Mesenchymal stem cell (in vitro differentiated cells and primary cell): ENCODE data around the gene AUTS2.

ENCODE experiments used
- DNase-seq: peaks from one replicate; pipeline ENCODE4 v3.0.0-alpha.2; 2013
- H2AFZ ChIP-seq: one replicate; pipeline ENCODE4 v1.6.1; 2013; ENCODE audit warnings: low read depth, mild to moderate bottlenecking, control low read depth, inconsistent platforms, low read length, moderate library complexity
- H2AK5ac ChIP-seq: 2 replicates; pipeline ENCODE4 v1.6.1; 2013; ENCODE audit warnings: low read length, moderate library complexity, mild to moderate bottlenecking, inconsistent platforms; ENCODE audit not compliant: severe bottlenecking
- H2BK120ac ChIP-seq: one replicate; pipeline ENCODE4 v1.6.1; 2013; ENCODE audit warnings: low read depth, mild to moderate bottlenecking, inconsistent platforms, low read length, moderate library complexity
- H2BK12ac ChIP-seq, 2 experiments: one replicate each; pipeline ENCODE4 v1.6.1; 2013; ENCODE audit warnings: inconsistent platforms in 2 of 2, low read length in 2 of 2, mild to moderate bottlenecking in 2 of 2, moderate library complexity in 2 of 2, control low read depth in 1 of 2
- H2BK15ac ChIP-seq: one replicate; pipeline ENCODE4 v1.6.1; 2013; ENCODE audit warnings: mild to moderate bottlenecking, low read depth, inconsistent platforms; ENCODE audit not compliant: poor library complexity, severe bottlenecking
- H2BK5ac ChIP-seq: 2 replicates; pipeline ENCODE4 v1.6.1; 2013; ENCODE audit warnings: low read depth, mild to moderate bottlenecking, low read length, control low read depth, inconsistent platforms; ENCODE audit not compliant: poor library complexity, severe bottlenecking
- H3K14ac ChIP-seq, 2 experiments: one replicate each; pipeline ENCODE4 v1.6.1; 2013; ENCODE audit warnings: inconsistent platforms in 2 of 2, low read length in 2 of 2, control low read depth in 1 of 2, mild to moderate bottlenecking in 1 of 2, moderate library complexity in 1 of 2
- H3K18ac ChIP-seq, 2 experiments: one replicate each; pipeline ENCODE4 v1.6.1; 2013; ENCODE audit warnings: inconsistent platforms in 2 of 2, low read length in 2 of 2, control low read depth in 1 of 2, low read depth in 1 of 2, mild to moderate bottlenecking in 1 of 2
- H3K23ac ChIP-seq, 2 experiments: one replicate each; pipeline ENCODE4 v1.6.1; 2013; ENCODE audit warnings: inconsistent platforms in 2 of 2, low read length in 2 of 2, mild to moderate bottlenecking in 2 of 2, moderate library complexity in 2 of 2, control low read depth in 1 of 2
- H3K27ac ChIP-seq: 2 replicates; pipeline ENCODE4 v1.5.1; 2013; ENCODE audit warnings: mild to moderate bottlenecking, moderate library complexity, low read length, control low read depth, inconsistent platforms; ENCODE audit not compliant: poor library complexity, severe bottlenecking
- H3K27me3 ChIP-seq, 2 experiments: 2 replicates each; pipeline versions ENCODE4 v1.6.1 to v1.7.0; 2013; ENCODE audit warnings: low read length in 2 of 2, mild to moderate bottlenecking in 2 of 2, moderate library complexity in 2 of 2, control low read depth in 1 of 2, inconsistent platforms in 1 of 2; ENCODE audit not compliant: control insufficient read depth in 1 of 2, insufficient read depth in 1 of 2
- H3K36me3 ChIP-seq, 2 experiments: 2 replicates each; pipeline versions ENCODE4 v1.6.1 to v1.7.0; 2013; ENCODE audit warnings: low read length in 2 of 2, control low read depth in 1 of 2, inconsistent platforms in 1 of 2, low read depth in 1 of 2, mild to moderate bottlenecking in 1 of 2; ENCODE audit not compliant: insufficient read depth in 2 of 2, control insufficient read depth in 1 of 2
- H3K4ac ChIP-seq, 2 experiments: one replicate each; pipeline ENCODE4 v1.6.1; 2013; ENCODE audit warnings: inconsistent platforms in 2 of 2, low read length in 2 of 2, mild to moderate bottlenecking in 2 of 2, moderate library complexity in 2 of 2, control low read depth in 1 of 2, low read depth in 1 of 2
- H3K4me1 ChIP-seq: 2 replicates; pipeline ENCODE4 v1.6.1; 2013; ENCODE audit warnings: low read depth, low read length, control low read depth; ENCODE audit not compliant: control insufficient read depth, insufficient read depth
- H3K4me2 ChIP-seq: 2 replicates; pipeline ENCODE4 v1.6.1; 2013; ENCODE audit warnings: low read length, mild to moderate bottlenecking, inconsistent platforms; ENCODE audit not compliant: poor library complexity, severe bottlenecking
- H3K4me3 ChIP-seq, 2 experiments: 2 replicates each; pipeline versions ENCODE4 v1.5.1 to v1.7.0; 2013; ENCODE audit warnings: low read length in 2 of 2, mild to moderate bottlenecking in 2 of 2, control low read depth in 1 of 2, low read depth in 1 of 2; ENCODE audit not compliant: insufficient read depth in 1 of 2
- H3K79me1 ChIP-seq: replicated peaks from 2 replicates; pipeline ENCODE4 v1.6.1; 2013; ENCODE audit warnings: mild to moderate bottlenecking, control low read depth, low read length, inconsistent platforms; ENCODE audit not compliant: poor library complexity, severe bottlenecking
- H3K9ac ChIP-seq: 2 replicates; pipeline ENCODE4 v1.7.0; 2013; ENCODE audit warnings: mild to moderate bottlenecking, low read length, moderate library complexity
- H3K9me3 ChIP-seq: 2 replicates; pipeline ENCODE4 v1.7.0; 2013; ENCODE audit warnings: mild to moderate bottlenecking, low read length; ENCODE audit not compliant: control insufficient read depth
- H4K8ac ChIP-seq: one replicate; pipeline ENCODE4 v1.6.1; 2013; ENCODE audit warnings: inconsistent platforms, mild to moderate bottlenecking, low read length, moderate library complexity
- H4K91ac ChIP-seq: one replicate; pipeline ENCODE4 v1.6.1; 2013; ENCODE audit warnings: mild to moderate bottlenecking, low read length, inconsistent platforms
- WGBS: methylation state at CpG from one replicate; pipeline ENCODE4 v1.1.7; 2013; ENCODE audit warnings: mixed read lengths; 5-methylcytosine and 5-hydroxymethylcytosine counted together

AUTS2 gene

GRCh38 chr7:69577221-69577620 is 21.1 kb upstream of the AUTS2 start:
- no peak overlapping the region for H2BK12ac ChIP-seq
- H2BK120ac ChIP-seq = no peak overlapping the region
- no peak for DNase-seq
- H3K27me3 ChIP-seq = no peaks in the 10 kb centered on the region
- H2BK15ac ChIP-seq = no peak overlapping the region
- no peak overlapping the region for H3K9ac ChIP-seq
- H3K79me1 ChIP-seq = no peaks in the 10 kb centered on the region
- no peak overlapping the region for H2AK5ac ChIP-seq
- no peaks in the 10 kb centered on the region for H3K9me3 ChIP-seq
- H3K4me3 ChIP-seq = no peak overlapping the region
- H3K18ac ChIP-seq = no peak overlapping the region
- no peak overlapping the region for H3K4ac ChIP-seq
- H3K4me2 ChIP-seq = no peak overlapping the region
- H4K91ac ChIP-seq = no peak overlapping the region
- no peak overlapping the region for H4K8ac ChIP-seq
- no peak overlapping the region for H3K23ac ChIP-seq
- H3K4me1 ChIP-seq = no peaks in the 10 kb centered on the region
- no peak overlapping the region for H2AFZ ChIP-seq
- H3K14ac ChIP-seq = no peak overlapping the region
- no peaks in the 10 kb centered on the region for H3K36me3 ChIP-seq
- H2BK5ac ChIP-seq = no peak overlapping the region
- H3K27ac ChIP-seq = no peak overlapping the region

DNA sequence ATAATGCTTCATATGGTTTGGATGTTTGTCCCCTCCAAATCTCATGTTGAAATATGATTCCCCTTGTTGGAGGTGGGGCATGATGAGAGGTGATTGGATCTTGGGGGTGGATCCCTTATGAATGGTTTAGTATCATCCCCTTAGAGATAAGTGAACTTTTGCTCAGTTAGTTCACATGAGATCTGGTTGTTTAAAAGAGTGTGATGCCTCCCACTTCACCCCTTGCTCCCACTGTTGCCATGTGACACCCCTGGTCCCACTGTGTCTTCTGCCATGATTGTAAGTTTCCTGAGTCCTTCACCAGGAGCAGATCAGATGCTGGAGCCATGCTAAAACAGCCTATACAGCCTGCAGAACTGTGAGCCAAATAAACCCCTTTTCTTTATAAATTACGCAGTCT is 13.1 kb upstream of the AUTS2 start:
- H3K23ac ChIP-seq = no peak overlapping the region
- no peak overlapping the region for H2BK120ac ChIP-seq
- no peak overlapping the region for H3K14ac ChIP-seq
- no peak overlapping the region for H2AFZ ChIP-seq
- no peaks in the 10 kb centered on the region for H3K79me1 ChIP-seq
- no peak overlapping the region for H2AK5ac ChIP-seq
- no peak overlapping the region for H3K27ac ChIP-seq
- H3K4me1 ChIP-seq = no peaks in the 10 kb centered on the region
- H2BK15ac ChIP-seq = no peak overlapping the region
- no peak overlapping the region for H3K9ac ChIP-seq
- H2BK5ac ChIP-seq = no peak overlapping the region
- no peak overlapping the region for H3K4ac ChIP-seq
- WGBS = no CpG with 5 or more reads among the region's 1 CpG
- no peak overlapping the region for H2BK12ac ChIP-seq
- no peak overlapping the region for H3K18ac ChIP-seq
- DNase-seq = no peak
- no peak overlapping the region for H3K4me2 ChIP-seq
- no peaks in the 10 kb centered on the region for H3K36me3 ChIP-seq
- peaks cover 0 to 3% of the 10 kb centered on the region in 2 experiments for H3K27me3 ChIP-seq
- no peak overlapping the region for H4K91ac ChIP-seq
- H3K9me3 ChIP-seq = no peaks in the 10 kb centered on the region
- H3K4me3 ChIP-seq = no peak overlapping the region
- no peak overlapping the region for H4K8ac ChIP-seq

DNA sequence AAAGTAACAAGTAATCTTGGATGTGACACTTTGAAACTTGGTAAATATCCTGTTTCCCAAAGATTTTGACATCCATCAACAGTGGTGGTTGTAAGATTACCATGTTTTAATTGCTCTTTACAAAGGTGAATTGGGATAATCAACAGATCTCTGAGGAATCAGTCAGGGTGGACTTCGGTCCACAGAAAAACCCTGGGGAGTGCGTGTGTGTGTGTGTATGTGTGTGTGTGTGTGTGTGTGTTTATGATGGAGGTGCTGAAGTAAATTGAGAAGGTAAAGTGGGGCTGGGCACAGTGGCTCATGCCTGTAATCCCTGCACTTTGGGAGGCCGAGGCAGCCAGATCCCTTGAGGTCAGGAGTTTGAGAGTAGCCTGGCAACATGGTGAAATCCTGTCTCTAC is 12.0 kb upstream of the AUTS2 start:
- Histone ChIP-seq H3K14ac (no peak overlapping the region), H2BK120ac (no peak overlapping the region), H2AFZ (no peak overlapping the region), H2BK12ac (no peak overlapping the region), H2AK5ac (no peak overlapping the region), H4K91ac (no peak overlapping the region), H3K18ac (no peak overlapping the region), H2BK5ac (no peak overlapping the region), H3K9me3 (no peaks in the 10 kb centered on the region), H3K79me1 (no peaks in the 10 kb centered on the region), H3K23ac (no peak overlapping the region), H3K4me1 (no peaks in the 10 kb centered on the region), H3K4ac (no peak overlapping the region), H3K27ac (no peak overlapping the region), H3K4me3 (no peak overlapping the region), H3K4me2 (no peak overlapping the region), H4K8ac (no peak overlapping the region), H3K9ac (no peak overlapping the region), H3K27me3 (peaks cover 0 to 14% of the 10 kb centered on the region in 2 experiments), H2BK15ac (no peak overlapping the region), H3K36me3 (no peaks in the 10 kb centered on the region)
- WGBS = 83% methylated on average over 3 of the region's 3 CpGs
- no peak for DNase-seq

DNA sequence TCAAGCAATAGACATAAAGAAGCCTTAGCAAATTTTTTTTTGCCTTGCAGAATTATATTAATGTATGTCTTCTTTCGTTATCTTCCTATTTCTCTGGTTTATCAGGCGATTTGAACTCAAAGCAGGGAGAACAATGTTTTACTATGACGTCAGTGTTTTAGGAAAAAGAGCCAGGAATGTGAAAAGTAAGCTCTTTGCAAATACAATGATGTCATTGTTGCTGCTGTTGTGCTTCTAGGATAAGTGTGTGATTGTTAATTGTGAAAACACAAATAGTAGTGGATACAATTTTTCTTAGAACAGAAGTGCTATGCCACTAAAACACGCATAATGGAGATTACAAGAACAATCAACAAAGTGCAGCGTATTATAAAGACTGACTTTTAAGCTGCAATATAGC is 9.5 kb upstream of the AUTS2 start:
- Histone ChIP-seq H3K27ac (no peak overlapping the region), H2AFZ (no peak overlapping the region), H4K8ac (no peak overlapping the region), H3K18ac (no peak overlapping the region), H2AK5ac (no peak overlapping the region), H3K27me3 (peaks cover 0 to 15% of the 10 kb centered on the region in 2 experiments), H3K79me1 (no peaks in the 10 kb centered on the region), H3K4ac (no peak overlapping the region), H3K36me3 (no peaks in the 10 kb centered on the region), H2BK120ac (no peak overlapping the region), H3K4me2 (no peak overlapping the region), H3K4me1 (no peaks in the 10 kb centered on the region), H3K23ac (no peak overlapping the region), H3K14ac (no peak overlapping the region), H2BK15ac (no peak overlapping the region), H3K9ac (no peak overlapping the region), H2BK5ac (no peak overlapping the region), H2BK12ac (no peak overlapping the region), H3K9me3 (no peaks in the 10 kb centered on the region), H3K4me3 (no peak overlapping the region), H4K91ac (no peak overlapping the region)
- 52% methylated on average over 3 of the region's 5 CpGs for WGBS
- DNase-seq = no peak
